Posterior vena cava (tissue), 2 donors: ENCODE measurements around the gene COL4A2. TPM values are rescaled to one million over a fixed set of nuclear protein-coding genes. Genes with fewer than 3 reads are reported as not detected.

Source experiments
- DNase-seq: peaks from one replicate; pipeline ENCODE4 v3.0.0-alpha.2; 2020; ENCODE audit warnings: low spot score
- intact Hi-C, 2 donors: fragments of 100-400 bp; cut with DNase I; formaldehyde crosslinking; loops; one replicate each; pipeline versions ENCODE4 v1.14.1 to v1.14.2; 2022 to 2023
- total RNA-seq, 2 donors: library from RNA; stranded (reverse); fragmentation: NEBNext Ultra II Directional; extraction: Animal tissue kit (Norgen Biotek cat#: 25700); gene quantifications; one replicate each; pipeline ENCODE4 v1.2.1, GENCODE V29; 2021
- donor health status: DM: yes; HTN: yes; CAD: no.
- donor health status: DM: yes; HTN: yes; CAD: no.

COL4A2 gene
- total RNA-seq, 2 donors from 2014 or later: 816 to 963 TPM

- intact Hi-C loops: no loop called here
- DNase-seq: no peak
Observed at GRCh38 chr13:110500341-110500740, 193.3 kb downstream of the COL4A2 start.

GRCh38 chr13:110501188-110501587 is 194.1 kb downstream of the COL4A2 start:
- intact Hi-C loops: no loop called here
- DNase-seq: no peak

GRCh38 chr13:110503037-110503901 is 196.2 kb downstream of the COL4A2 start:
- intact Hi-C loops: no loop called here
- no peak for DNase-seq

- DNase-seq: no peak
- intact Hi-C loops: no loop called here
Observed at GRCh38 chr13:110503979-110504499, 197.0 kb downstream of the COL4A2 start.

- intact Hi-C loops: loop anchor here in 1 of 2 donors (5.0 kb wide), 1 partner anchor 57 kb away; the partner anchor contains the start of gene RAB20
- no peak for DNase-seq
Observed at GRCh38 chr13:110505594-110505993, 198.5 kb downstream of the COL4A2 start.

GRCh38 chr13:110506396-110506795 is 199.3 kb downstream of the COL4A2 start:
- no peak for DNase-seq
- intact Hi-C loops: loop anchor here in 1 of 2 donors (5.0 kb wide), 1 partner anchor 56 kb away; the partner anchor contains the start of gene RAB20

GRCh38 chr13:110506859-110507566 is 199.9 kb downstream of the COL4A2 start:
- intact Hi-C loops: loop anchor here in 1 of 2 donors (5.0 kb wide), 1 partner anchor 55 kb away; the partner anchor contains the start of gene RAB20
- no peak for DNase-seq

GRCh38 chr13:110507678-110508381 is 200.7 kb downstream of the COL4A2 start:
- no peak for DNase-seq
- intact Hi-C loops: loop anchor here in 1 of 2 donors (5.0 kb wide), 1 partner anchor 54 kb away; the partner anchor contains the start of gene RAB20

GRCh38 chr13:110509478-110509926 is 202.4 kb downstream of the COL4A2 start:
- intact Hi-C loops: loop anchor here in 1 of 2 donors (5.0 kb wide), 1 partner anchor 53 kb away; the partner anchor contains the start of gene RAB20
- no peak for DNase-seq

GRCh38 chr13:110509971-110510786 is 203.1 kb downstream of the COL4A2 start:
- intact Hi-C loops: loop anchor here in 1 of 2 donors (5.0 kb wide), 1 partner anchor 52 kb away; the partner anchor contains the start of gene RAB20

GRCh38 chr13:110511509-110512181 is 204.6 kb downstream of the COL4A2 start:
- intact Hi-C loops: no loop called here
- no peak for DNase-seq

More at GRCh38 chr13:110509971-110510786, 203.1 kb downstream of the COL4A2 start:
- no peak for DNase-seq

- intact Hi-C loops: no loop called here
- no peak for DNase-seq
Observed at GRCh38 chr13:110512198-110512740, 205.2 kb downstream of the COL4A2 start.

GRCh38 chr13:110516500-110516899 is 209.4 kb downstream of the COL4A2 start:
- intact Hi-C loops: no loop called here
- DNase-seq: no peak

GRCh38 chr13:110517505-110518225 is 210.6 kb downstream of the COL4A2 start:
- intact Hi-C loops: no loop called here
- DNase-seq: no peak

GRCh38 chr13:110518226-110518525 is 211.1 kb downstream of the COL4A2 start:
- intact Hi-C loops: no loop called here
- DNase-seq: no peak

- intact Hi-C loops: no loop called here
Observed at GRCh38 chr13:110518571-110518970, 211.5 kb downstream of the COL4A2 start.

GRCh38 chr13:110519046-110519445 is 212.0 kb downstream of the COL4A2 start:
- intact Hi-C loops: no loop called here
- DNase-seq: no peak

More at GRCh38 chr13:110518571-110518970, 211.5 kb downstream of the COL4A2 start:
- DNase-seq: no peak
